ENCODE results near the gene OR2G3. TPM values are rescaled to one million over a fixed set of nuclear protein-coding genes. Genes with fewer than 3 reads are reported as not detected.
A peak's percentile ranks its signal among the peaks of the same experiment; 100 is the strongest.

Gene OR2G3
- not detected in 2 replicates for total RNA-seq (ENCODE audit: low replicate concordance)

DNA sequence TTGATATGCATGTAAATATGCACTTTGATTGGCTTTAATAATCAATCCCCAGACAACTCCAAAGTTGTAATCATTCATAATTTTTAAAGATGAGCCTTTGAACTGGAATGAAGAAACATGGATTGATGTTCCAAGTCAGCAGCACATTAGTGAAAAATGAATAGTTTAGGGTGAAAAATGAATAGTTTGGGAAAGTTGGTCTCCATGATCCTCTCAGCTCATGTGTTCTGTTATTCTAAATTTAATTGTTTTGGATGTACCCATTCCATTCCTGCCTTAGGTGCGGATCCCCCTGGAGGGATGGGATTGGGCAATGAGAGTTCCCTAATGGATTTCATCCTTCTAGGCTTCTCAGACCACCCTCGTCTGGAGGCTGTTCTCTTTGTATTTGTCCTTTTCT, at the start of gene OR2G3:
Gene OR2G3, plus strand, starts transcription at position 301 of the 400 bp plus-strand sequence. Its CDS starts 0 bp downstream, at position 301.
- no peaks in the 10 kb centered on the region for H3F3A ChIP-seq (ENCODE audit: low read depth)
- no peaks in the 10 kb centered on the region for H3K36me3 ChIP-seq
- H3K4me3 ChIP-seq, result no peak within 1 kb of the TSS
- DNase-seq (ENCODE audit: low spot score), result no peak
- no peak within 1 kb of the TSS for H3K9ac ChIP-seq
- H3K27me3 ChIP-seq, result no peaks in the 10 kb centered on the region
- H3K4me2 ChIP-seq, result no peak within 1 kb of the TSS
- no peaks in the 10 kb centered on the region for H3K4me1 ChIP-seq
- H4K20me1 ChIP-seq (ENCODE audit: low read depth), result no peaks in the 10 kb centered on the region
- Mint-ChIP-seq H3K27me3 (ENCODE audit: insufficient read depth, low read depth) (no peaks in the 10 kb centered on the region), H3K36me3 (no peaks in the 10 kb centered on the region), H3K4me3 (no peak within 1 kb of the TSS), H3K27ac (no peak within 1 kb of the TSS), H3K9me3 (no peaks in the 10 kb centered on the region), H3K4me1 (no peaks in the 10 kb centered on the region)
- TF ChIP-seq, protein P1, sequence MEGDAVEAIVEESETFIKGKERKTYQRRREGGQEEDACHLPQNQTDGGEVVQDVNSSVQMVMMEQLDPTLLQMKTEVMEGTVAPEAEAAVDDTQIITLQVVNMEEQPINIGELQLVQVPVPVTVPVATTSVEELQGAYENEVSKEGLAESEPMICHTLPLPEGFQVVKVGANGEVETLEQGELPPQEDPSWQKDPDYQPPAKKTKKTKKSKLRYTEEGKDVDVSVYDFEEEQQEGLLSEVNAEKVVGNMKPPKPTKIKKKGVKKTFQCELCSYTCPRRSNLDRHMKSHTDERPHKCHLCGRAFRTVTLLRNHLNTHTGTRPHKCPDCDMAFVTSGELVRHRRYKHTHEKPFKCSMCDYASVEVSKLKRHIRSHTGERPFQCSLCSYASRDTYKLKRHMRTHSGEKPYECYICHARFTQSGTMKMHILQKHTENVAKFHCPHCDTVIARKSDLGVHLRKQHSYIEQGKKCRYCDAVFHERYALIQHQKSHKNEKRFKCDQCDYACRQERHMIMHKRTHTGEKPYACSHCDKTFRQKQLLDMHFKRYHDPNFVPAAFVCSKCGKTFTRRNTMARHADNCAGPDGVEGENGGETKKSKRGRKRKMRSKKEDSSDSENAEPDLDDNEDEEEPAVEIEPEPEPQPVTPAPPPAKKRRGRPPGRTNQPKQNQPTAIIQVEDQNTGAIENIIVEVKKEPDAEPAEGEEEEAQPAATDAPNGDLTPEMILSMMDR (IDR thresholded peaks at IDR 0.05), result no peak
- TF ChIP-seq EZH2phosphoT487 (IDR thresholded peaks at IDR 0.05), result no peak
- TF ChIP-seq EZH2 (IDR thresholded peaks at IDR 0.05), result no peak
- no peaks in the 10 kb centered on the region for H3K79me2 ChIP-seq (ENCODE audit: low read depth)
- H2AFZ ChIP-seq (replicated peaks), result no peak within 1 kb of the TSS
- H3K27ac ChIP-seq, result no peak within 1 kb of the TSS
- H3K9me3 ChIP-seq (ENCODE audit: low read depth), result peaks cover 4% of the 10 kb centered on the region

DNA sequence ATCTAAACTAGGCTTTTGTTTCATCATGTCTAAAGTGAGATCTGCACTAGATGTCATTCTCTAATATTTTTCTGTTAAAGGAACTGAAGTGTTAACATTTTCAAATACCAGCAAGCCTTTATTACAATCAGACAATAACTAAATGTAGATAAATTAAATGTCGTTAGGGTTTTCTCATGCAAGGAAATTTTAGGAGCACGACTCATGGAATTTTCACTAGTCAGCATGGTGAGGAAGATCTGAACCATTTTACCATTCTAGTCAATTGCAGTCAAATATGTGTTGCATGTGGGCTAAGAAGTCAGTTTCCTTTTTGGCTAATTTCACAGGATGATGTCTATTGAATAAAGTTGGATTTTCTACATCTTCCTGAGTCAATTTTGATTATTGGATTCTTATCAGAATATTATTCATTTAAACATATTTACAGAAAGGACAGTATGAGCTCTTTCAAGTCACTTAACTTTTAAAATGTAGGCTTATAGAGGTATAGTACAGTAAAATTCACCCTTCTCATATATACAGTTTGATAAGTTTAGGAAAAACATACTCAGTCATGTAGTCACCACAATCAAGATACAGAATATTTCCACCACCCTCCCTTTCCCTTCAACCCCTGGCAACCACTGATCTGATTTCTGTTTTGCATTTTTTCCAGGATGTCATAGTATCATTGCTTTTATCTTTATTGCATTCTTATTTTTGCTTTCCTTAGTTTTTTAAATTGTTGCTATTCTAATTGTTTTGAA, 47.3 kb upstream of the OR2G3 start:
- H3K4me3 Mint-ChIP-seq, result no peak overlapping the region
- H4K20me1 ChIP-seq (ENCODE audit: low read depth), result no peaks in the 10 kb centered on the region
- H3K4me1 Mint-ChIP-seq, result no peaks in the 10 kb centered on the region

DNA sequence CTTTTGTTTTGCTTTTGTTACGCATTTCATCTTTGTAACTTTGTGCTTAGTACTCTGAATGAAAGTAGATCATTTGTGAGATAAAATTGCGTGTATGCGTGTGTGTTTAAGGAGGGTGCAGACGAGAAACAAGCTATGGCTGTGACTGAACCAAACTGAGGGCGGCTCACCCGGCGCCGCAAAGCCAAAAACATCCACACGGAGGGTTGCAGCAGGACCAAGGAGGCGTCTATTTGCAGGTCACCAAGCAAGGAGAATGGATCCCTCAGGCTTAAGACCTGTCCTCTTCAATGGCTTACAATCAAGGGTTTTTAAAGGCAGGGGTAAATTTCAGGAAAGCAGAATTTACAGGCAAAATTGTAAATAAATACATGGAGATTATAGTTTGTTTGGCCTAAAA, 43.7 kb upstream of the OR2G3 start:
- Histone ChIP-seq H3K4me2 (no peak overlapping the region), H2AFZ (replicated peaks) (peak overlapping the region; percentile 0)
- TF ChIP-seq, protein P1 (IDR thresholded peaks at IDR 0.05), result no peak
- TF ChIP-seq EZH2phosphoT487 (IDR thresholded peaks at IDR 0.05) (no peak), EZH2 (IDR thresholded peaks at IDR 0.05) (no peak)

More for the DNA sequence above, 47.3 kb upstream of the OR2G3 start:
- H3K27me3 ChIP-seq, result no peaks in the 10 kb centered on the region
- H3K36me3 ChIP-seq, result no peaks in the 10 kb centered on the region
- Mint-ChIP-seq H3K27ac (no peak overlapping the region), H3K27me3 (ENCODE audit: insufficient read depth, low read depth) (no peaks in the 10 kb centered on the region), H3K9me3 (no peaks in the 10 kb centered on the region), H3K36me3 (no peaks in the 10 kb centered on the region)
- H3K4me3 ChIP-seq, result no peak overlapping the region
- no peak for DNase-seq (ENCODE audit: low spot score)
- no peaks in the 10 kb centered on the region for H3K4me1 ChIP-seq
- no peak overlapping the region for H3K27ac ChIP-seq
- H3K9ac ChIP-seq, result no peak overlapping the region
- H3K79me2 ChIP-seq (ENCODE audit: low read depth), result no peaks in the 10 kb centered on the region
- H3F3A ChIP-seq (ENCODE audit: low read depth), result no peaks in the 10 kb centered on the region
- no peak overlapping the region for H3K4me2 ChIP-seq
- no peaks in the 10 kb centered on the region for H3K9me3 ChIP-seq (ENCODE audit: low read depth)
- no peak overlapping the region for H2AFZ ChIP-seq (replicated peaks)
- TF ChIP-seq EZH2phosphoT487 (IDR thresholded peaks at IDR 0.05), result no peak

DNA sequence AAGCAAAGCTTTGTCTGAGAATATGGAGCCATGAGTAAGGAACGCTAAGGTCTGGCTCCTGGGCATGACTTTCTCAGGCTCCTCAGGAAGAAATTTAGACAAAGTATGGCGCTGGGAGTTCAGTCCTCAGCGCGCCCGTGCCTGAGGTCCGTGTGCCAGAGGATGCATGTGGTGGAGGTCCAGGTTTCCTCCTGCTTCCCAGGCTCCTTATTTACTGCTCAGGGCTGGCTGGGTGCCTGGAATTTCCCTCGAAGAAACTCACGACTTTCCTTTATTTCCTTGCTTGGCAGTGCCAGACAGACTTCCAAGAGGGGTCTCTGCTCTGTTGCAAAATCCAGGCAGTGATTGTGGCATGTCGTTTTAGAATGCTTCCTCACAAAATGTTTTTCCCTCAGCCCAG, 43.2 kb upstream of the OR2G3 start:
- Histone ChIP-seq H3F3A (ENCODE audit: low read depth) (no peaks in the 10 kb centered on the region), H2AFZ (replicated peaks) (peak overlapping the region; percentile 27), H3K9me3 (ENCODE audit: low read depth) (no peaks in the 10 kb centered on the region), H3K36me3 (no peaks in the 10 kb centered on the region), H3K9ac (no peak overlapping the region), H3K79me2 (ENCODE audit: low read depth) (no peaks in the 10 kb centered on the region), H3K4me2 (no peak overlapping the region), H3K27me3 (no peaks in the 10 kb centered on the region), H4K20me1 (ENCODE audit: low read depth) (no peaks in the 10 kb centered on the region), H3K27ac (no peak overlapping the region), H3K4me3 (no peak overlapping the region), H3K4me1 (no peaks in the 10 kb centered on the region)
- no peaks in the 10 kb centered on the region for H3K4me1 Mint-ChIP-seq
- no peaks in the 10 kb centered on the region for H3K36me3 Mint-ChIP-seq
- H3K9me3 Mint-ChIP-seq, result no peaks in the 10 kb centered on the region
- no peak overlapping the region for H3K4me3 Mint-ChIP-seq
- no peaks in the 10 kb centered on the region for H3K27me3 Mint-ChIP-seq (ENCODE audit: insufficient read depth, low read depth)
- TF ChIP-seq EZH2phosphoT487 (IDR thresholded peaks at IDR 0.05) (no peak), EZH2 (IDR thresholded peaks at IDR 0.05) (no peak)
- TF ChIP-seq, protein P1 (IDR thresholded peaks at IDR 0.05), result no peak
- no peak overlapping the region for H3K27ac Mint-ChIP-seq
- no peak for DNase-seq (ENCODE audit: low spot score)

More for the DNA sequence above, 43.7 kb upstream of the OR2G3 start:
- Histone ChIP-seq H3K36me3 (no peaks in the 10 kb centered on the region), H3K27me3 (no peaks in the 10 kb centered on the region), H3K9ac (no peak overlapping the region), H3K4me3 (no peak overlapping the region), H3K27ac (no peak overlapping the region), H3F3A (ENCODE audit: low read depth) (no peaks in the 10 kb centered on the region), H3K79me2 (ENCODE audit: low read depth) (no peaks in the 10 kb centered on the region), H3K9me3 (ENCODE audit: low read depth) (no peaks in the 10 kb centered on the region), H4K20me1 (ENCODE audit: low read depth) (no peaks in the 10 kb centered on the region), H3K4me1 (no peaks in the 10 kb centered on the region)
- DNase-seq (ENCODE audit: low spot score), result peak; percentile 19
- Mint-ChIP-seq H3K27ac (no peak overlapping the region), H3K36me3 (no peaks in the 10 kb centered on the region), H3K4me3 (no peak overlapping the region), H3K4me1 (no peaks in the 10 kb centered on the region), H3K27me3 (ENCODE audit: insufficient read depth, low read depth) (no peaks in the 10 kb centered on the region), H3K9me3 (no peaks in the 10 kb centered on the region)
